GM21529 (cell line): Measurements from ENCODE around the gene SMYD3.

Experiments
- ATAC-seq: cut with Tn5 transposase; IDR thresholded peaks from one replicate; pipeline ENCODE4 v1.9.1; 2021; ENCODE audit not compliant: unreplicated experiment

The SMYD3 gene

DNA sequence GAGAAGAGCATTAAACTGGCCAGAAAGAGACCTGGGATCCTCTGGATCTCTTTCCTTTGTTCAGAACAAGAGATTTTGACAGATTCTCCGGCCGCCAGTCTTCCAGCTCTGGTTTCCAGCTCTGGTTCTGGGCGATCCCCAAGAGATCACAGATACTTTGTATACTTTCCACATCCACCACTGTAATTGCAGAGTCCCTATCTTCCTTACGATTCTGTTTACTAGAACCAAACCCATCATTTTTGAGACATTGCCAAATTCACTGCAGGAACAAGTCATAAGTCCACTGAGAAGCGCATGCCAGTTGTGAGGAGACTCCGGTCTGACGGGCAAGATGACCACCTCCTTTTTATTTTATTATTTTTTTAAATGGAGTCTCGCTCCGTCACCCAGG lies 505.2 kb downstream of the SMYD3 start:
- no peak for ATAC-seq

GRCh38 chr1:246001142-246001836 lies 505.8 kb downstream of the SMYD3 start:
- ATAC-seq = no peak

GRCh38 chr1:246000638-246001015 lies 506.5 kb downstream of the SMYD3 start:
- no peak for ATAC-seq

DNA sequence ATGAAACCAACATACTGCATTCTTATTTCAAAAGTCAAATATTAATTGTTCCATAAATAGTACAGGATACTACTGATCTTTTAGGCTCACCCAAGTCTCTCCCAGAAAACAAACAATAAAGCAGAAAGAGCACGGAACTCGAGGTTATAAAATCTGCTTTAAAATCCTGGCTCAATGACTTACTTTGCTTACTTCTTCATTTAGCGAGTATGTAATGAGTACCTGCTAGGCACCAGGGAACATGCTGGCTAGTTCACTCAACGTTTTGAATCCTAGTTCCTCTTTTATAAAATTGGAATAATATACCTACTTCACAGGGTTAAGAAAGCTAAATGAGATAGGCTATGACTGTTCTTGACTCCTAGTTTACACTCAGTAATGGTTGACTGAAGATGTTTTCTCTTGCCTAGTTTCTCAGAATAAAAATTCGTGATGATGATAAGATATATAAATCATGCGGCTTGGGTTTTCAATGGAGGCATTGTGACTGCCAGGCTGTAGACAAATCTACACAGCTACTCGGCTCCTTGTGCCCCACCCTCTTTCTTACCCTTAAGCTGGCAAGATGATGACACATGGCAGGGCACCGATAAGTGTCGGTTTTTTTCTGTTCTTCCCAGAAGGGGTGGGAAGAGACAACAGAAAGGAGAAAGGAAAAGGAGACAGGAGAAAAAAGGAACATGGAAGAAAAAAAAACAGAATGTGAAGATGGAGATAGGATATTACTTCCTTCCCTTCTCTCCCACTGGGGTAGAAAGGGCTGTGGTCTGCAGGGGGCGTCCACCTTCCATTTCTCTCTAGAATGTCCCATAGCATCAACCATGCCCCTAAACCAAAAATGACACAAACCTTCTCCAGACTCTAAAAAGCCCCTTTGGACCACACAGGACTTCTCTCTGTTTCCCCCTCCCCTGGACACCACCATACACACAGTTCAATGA lies 507.1 kb downstream of the SMYD3 start:
- peak; percentile 91 for ATAC-seq

GRCh38 chr1:245997471-245998258 lies 509.4 kb downstream of the SMYD3 start:
- ATAC-seq = no peak

- ATAC-seq = no peak
Measured at GRCh38 chr1:245996811-245997210, 510.3 kb downstream of the SMYD3 start.

DNA sequence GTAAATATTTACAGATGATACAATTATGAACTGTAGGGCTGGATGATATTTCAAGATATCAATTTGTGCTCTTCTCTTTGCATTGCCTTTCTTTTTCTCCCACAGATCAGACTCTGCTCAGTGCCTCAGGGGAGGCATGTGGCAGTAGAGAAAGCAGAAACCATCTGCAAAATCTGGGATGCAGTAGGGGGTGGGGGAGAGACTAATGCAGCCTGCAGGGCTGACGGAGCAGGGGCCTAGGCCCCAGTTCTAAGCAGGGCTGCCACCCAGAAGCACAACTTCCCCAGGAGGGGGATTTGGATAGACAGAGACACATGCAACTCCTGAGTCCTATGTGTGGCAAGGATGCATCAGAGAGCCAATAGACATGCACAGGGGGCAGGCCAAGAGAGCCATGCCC lies 511.6 kb downstream of the SMYD3 start:
- no peak for ATAC-seq

GRCh38 chr1:245991266-245991665 lies 515.8 kb downstream of the SMYD3 start:
- ATAC-seq = no peak

- ATAC-seq = peak; percentile 68
Measured at GRCh38 chr1:245990315-245991022, 516.6 kb downstream of the SMYD3 start.

- no peak for ATAC-seq
Measured at GRCh38 chr1:245988393-245989078, 518.5 kb downstream of the SMYD3 start.

- ATAC-seq = no peak
Measured at GRCh38 chr1:245987997-245988392, 519.1 kb downstream of the SMYD3 start.

DNA sequence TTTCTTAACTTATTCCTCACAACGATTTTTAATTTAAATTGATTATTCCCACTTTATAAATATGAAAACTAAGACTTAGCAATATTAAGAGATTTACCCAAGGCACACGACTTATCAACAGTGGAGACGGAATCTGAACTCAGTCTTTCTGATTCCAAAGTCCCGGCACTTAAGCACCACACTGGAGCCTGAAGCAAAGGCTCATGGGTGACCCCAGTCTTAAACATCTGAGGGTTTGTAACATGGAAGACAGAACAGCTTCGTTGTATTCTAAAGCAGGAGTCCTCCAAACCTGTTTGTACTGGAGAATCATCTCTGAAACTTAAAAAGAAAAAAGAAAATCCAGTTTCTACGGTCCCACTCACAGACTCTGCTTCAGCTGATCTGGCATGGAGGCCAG lies 519.5 kb downstream of the SMYD3 start:
- no peak for ATAC-seq

GRCh38 chr1:245987219-245987545 lies 519.9 kb downstream of the SMYD3 start:
- ATAC-seq = no peak

DNA sequence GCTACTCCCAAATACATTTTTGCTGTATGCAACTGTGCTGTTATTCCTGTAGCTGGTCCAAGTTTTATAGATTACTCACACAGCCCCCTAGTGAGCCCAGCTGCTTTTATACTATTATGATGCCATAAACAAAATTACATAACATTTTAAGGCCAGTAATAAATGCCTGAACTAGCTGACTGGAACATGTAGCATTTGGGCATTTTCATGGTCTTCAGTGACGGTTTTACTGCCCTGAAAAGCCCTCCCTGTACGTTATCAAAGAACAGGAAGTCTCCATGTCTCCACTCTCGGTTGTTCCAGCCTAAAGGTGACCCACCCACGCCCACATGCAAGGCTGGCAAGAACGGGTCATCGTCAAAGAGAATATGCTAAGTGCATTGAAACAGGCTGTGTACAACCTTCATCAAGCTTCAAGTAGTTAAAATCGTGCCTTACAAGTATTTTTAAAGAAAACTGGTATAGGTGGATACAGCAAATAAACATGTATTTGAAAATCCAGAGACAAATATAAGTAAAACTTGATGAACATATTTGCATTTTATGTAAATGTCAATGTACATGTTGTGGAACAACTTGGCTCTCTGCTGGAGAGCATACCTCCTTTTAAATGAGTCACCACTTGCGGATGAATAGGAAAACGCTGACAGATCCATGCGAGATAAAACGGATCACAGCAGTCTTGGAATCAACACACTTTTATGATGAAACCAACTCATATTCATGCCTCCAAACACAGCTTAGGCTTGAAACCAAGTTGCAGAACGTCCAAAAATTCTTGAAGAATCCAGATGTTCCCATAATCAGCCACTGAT lies 520.5 kb downstream of the SMYD3 start:
- ATAC-seq = no peak

GRCh38 chr1:245984390-245985155 lies 522.5 kb downstream of the SMYD3 start:
- peak; percentile 72 for ATAC-seq

GRCh38 chr1:245983294-245983967 lies 523.6 kb downstream of the SMYD3 start:
- ATAC-seq = no peak

DNA sequence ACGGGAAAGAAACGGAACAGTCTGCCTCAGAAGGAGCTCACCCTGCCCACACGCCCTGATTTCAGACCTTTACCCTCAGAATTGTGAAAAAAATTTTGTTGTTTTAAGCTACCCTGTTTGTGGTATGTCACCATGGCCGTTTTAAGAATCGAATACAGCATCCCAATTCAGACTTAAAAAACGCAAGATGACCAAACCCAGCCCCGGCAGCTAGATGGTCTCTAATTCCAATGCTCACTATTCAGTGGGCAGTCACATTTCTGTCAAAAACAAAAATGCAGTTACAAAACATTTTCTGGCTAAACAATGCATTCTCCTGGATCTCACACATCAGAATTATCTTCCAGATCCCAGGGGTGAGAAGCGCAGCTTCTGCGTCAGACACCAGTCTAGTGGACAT lies 527.5 kb downstream of the SMYD3 start:
- ATAC-seq = no peak

DNA sequence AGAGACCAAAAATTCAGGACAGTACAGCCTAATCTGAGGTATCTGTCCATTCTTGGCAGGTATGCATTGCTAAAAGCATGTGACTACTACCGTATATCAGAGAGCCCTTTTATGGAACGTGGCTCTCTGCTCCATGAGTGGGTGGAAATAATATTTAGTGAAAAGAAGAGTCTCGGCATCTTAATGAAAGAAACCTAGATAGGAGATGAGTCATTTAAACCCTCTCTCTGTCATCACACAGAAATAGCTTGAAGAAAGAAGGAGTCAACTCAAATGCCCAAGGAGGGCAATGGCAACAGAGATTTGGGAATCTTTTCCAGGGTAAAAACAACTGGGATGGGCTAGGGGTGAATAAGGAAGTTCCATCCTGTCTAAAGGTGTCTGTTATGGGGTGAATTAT lies 528.2 kb downstream of the SMYD3 start:
- no peak for ATAC-seq
